Measurements from ENCODE around the gene SELENOM.

SELENOM gene

GRCh38 chr22:31088233-31088986, 19.0 kb downstream of the SELENOM start:
- H3K9ac ChIP-seq: no peak overlapping the region
- peaks cover 3% of the 10 kb centered on the region for H3K4me1 ChIP-seq
- H3K4me3 ChIP-seq (ENCODE audit: low read depth, low read length): no peak overlapping the region
- H2AFZ ChIP-seq: no peak overlapping the region
- no peaks in the 10 kb centered on the region for H3K36me3 ChIP-seq (ENCODE audit: control insufficient read depth, insufficient read depth, low read length)
- no peak for TF ChIP-seq CTCF (IDR thresholded peaks at IDR 0.05)
- no peak overlapping the region for H3K4me2 ChIP-seq (ENCODE audit: low read length)
- no peaks in the 10 kb centered on the region for H3K9me3 ChIP-seq (ENCODE audit: control insufficient read depth, low read length)
- no peak overlapping the region for H3K27ac ChIP-seq
- H3K79me2 ChIP-seq: no peaks in the 10 kb centered on the region
- no peaks in the 10 kb centered on the region for H3K27me3 ChIP-seq (ENCODE audit: control insufficient read depth, insufficient read depth, low read length)

- Histone ChIP-seq H3K9me3 (ENCODE audit: control insufficient read depth, low read length) (no peaks in the 10 kb centered on the region), H3K27ac (no peak overlapping the region), H3K9ac (no peak overlapping the region), H3K4me2 (ENCODE audit: low read length) (no peak overlapping the region), H3K79me2 (no peaks in the 10 kb centered on the region), H2AFZ (no peak overlapping the region), H3K36me3 (ENCODE audit: control insufficient read depth, insufficient read depth, low read length) (no peaks in the 10 kb centered on the region), H3K4me3 (ENCODE audit: low read depth, low read length) (no peak overlapping the region), H3K4me1 (peaks cover 3% of the 10 kb centered on the region), H3K27me3 (ENCODE audit: control insufficient read depth, insufficient read depth, low read length) (no peaks in the 10 kb centered on the region)
- no peak for TF ChIP-seq CTCF (IDR thresholded peaks at IDR 0.05)
Measured at GRCh38 chr22:31087744-31088215, 19.6 kb downstream of the SELENOM start.

GRCh38 chr22:31086703-31087330, 20.6 kb downstream of the SELENOM start:
- Histone ChIP-seq H3K9ac (no peak overlapping the region), H3K27me3 (ENCODE audit: control insufficient read depth, insufficient read depth, low read length) (no peaks in the 10 kb centered on the region), H3K4me3 (ENCODE audit: low read depth, low read length) (no peak overlapping the region), H3K4me1 (peaks cover 3% of the 10 kb centered on the region), H3K9me3 (ENCODE audit: control insufficient read depth, low read length) (no peaks in the 10 kb centered on the region), H2AFZ (no peak overlapping the region), H3K79me2 (no peaks in the 10 kb centered on the region), H3K4me2 (ENCODE audit: low read length) (no peak overlapping the region), H3K36me3 (ENCODE audit: control insufficient read depth, insufficient read depth, low read length) (no peaks in the 10 kb centered on the region), H3K27ac (no peak overlapping the region)
- no peak for TF ChIP-seq CTCF (IDR thresholded peaks at IDR 0.05)

GRCh38 chr22:31085928-31086327, 21.4 kb downstream of the SELENOM start:
- Histone ChIP-seq H3K27me3 (ENCODE audit: control insufficient read depth, insufficient read depth, low read length) (no peaks in the 10 kb centered on the region), H3K4me3 (ENCODE audit: low read depth, low read length) (no peak overlapping the region), H3K9me3 (ENCODE audit: control insufficient read depth, low read length) (no peaks in the 10 kb centered on the region), H3K79me2 (no peaks in the 10 kb centered on the region), H2AFZ (no peak overlapping the region), H3K4me1 (peaks cover 3% of the 10 kb centered on the region), H3K36me3 (ENCODE audit: control insufficient read depth, insufficient read depth, low read length) (no peaks in the 10 kb centered on the region), H3K9ac (no peak overlapping the region), H3K27ac (no peak overlapping the region), H3K4me2 (ENCODE audit: low read length) (no peak overlapping the region)
- no peak for TF ChIP-seq CTCF (IDR thresholded peaks at IDR 0.05)

Measured in parathyroid adenoma (tissue), 2 donors.